Measurements from ENCODE around the gene IDUA.
A peak's percentile ranks its signal among the peaks of the same experiment; 100 is the strongest.

IDUA gene

GRCh38 chr4:964346-965025 is 22.4 kb upstream of the IDUA start:
- no peak for TF ChIP-seq CTCF (conservative IDR thresholded peaks at IDR 0.05; ENCODE audit: low read depth, low read length)
- H3K4me3 ChIP-seq (ENCODE audit: low read depth, low read length) = no peak overlapping the region
- DNase-seq (ENCODE audit: low read depth) = no peak

GRCh38 chr4:965048-965765 is 21.6 kb upstream of the IDUA start:
- TF ChIP-seq CTCF (conservative IDR thresholded peaks at IDR 0.05; ENCODE audit: low read depth, low read length) = no peak
- no peak overlapping the region for H3K4me3 ChIP-seq (ENCODE audit: low read depth, low read length)
- DNase-seq (ENCODE audit: low read depth) = no peak

- no peak overlapping the region for H3K4me3 ChIP-seq (ENCODE audit: low read depth, low read length)
- DNase-seq (ENCODE audit: low read depth) = no peak
- no peak for TF ChIP-seq CTCF (conservative IDR thresholded peaks at IDR 0.05; ENCODE audit: low read depth, low read length)
Observed at GRCh38 chr4:965766-966134, 21.1 kb upstream of the IDUA start.

- DNase-seq (ENCODE audit: low read depth) = no peak
- TF ChIP-seq CTCF (conservative IDR thresholded peaks at IDR 0.05; ENCODE audit: low read depth, low read length) = no peak
- no peak overlapping the region for H3K4me3 ChIP-seq (ENCODE audit: low read depth, low read length)
Observed at GRCh38 chr4:966266-967112, 20.4 kb upstream of the IDUA start.

- peak; percentile 36 for DNase-seq (ENCODE audit: low read depth)
- peak overlapping the region; percentile 17 for H3K4me3 ChIP-seq (ENCODE audit: low read depth, low read length)
- TF ChIP-seq CTCF (conservative IDR thresholded peaks at IDR 0.05; ENCODE audit: low read depth, low read length) = no peak
Observed at GRCh38 chr4:967113-968104, 19.4 kb upstream of the IDUA start.

GRCh38 chr4:968221-968620 is 18.6 kb upstream of the IDUA start:
- TF ChIP-seq CTCF (conservative IDR thresholded peaks at IDR 0.05; ENCODE audit: low read depth, low read length) = no peak
- no peak for DNase-seq (ENCODE audit: low read depth)
- H3K4me3 ChIP-seq (ENCODE audit: low read depth, low read length) = no peak overlapping the region

All from choroid plexus epithelial cell (primary cell).